Right lobe of liver (tissue), 4 donors: ENCODE measurements around the gene DNAJC11.

Experiments
- POLR2A ChIP-seq: fragments of 450-650 bp; IDR thresholded peaks from one replicate; pipeline ENCODE4 v1.6.1; 2017; ENCODE audit warnings: antibody characterized with exemption, mild to moderate bottlenecking
- TF ChIP-seq, protein P1 (sequence below), 4 donors: fragments of 200-600 bp in 3 of 4; fragments of 450-650 bp in 1 of 4; IDR thresholded peaks; one replicate each; pipeline versions ENCODE4 v1.5.1 to v1.8.0; 2016 to 2022; ENCODE audit warnings: antibody characterized with exemption in 4 of 4, mild to moderate bottlenecking in 2 of 4
- donor health status: DM: no; HTN: no; CAD: no.
- donor health status: DM: no; HTN: no; CAD: no.
- donor health status: DM: no; HTN: yes; CAD: no.

DNA sequence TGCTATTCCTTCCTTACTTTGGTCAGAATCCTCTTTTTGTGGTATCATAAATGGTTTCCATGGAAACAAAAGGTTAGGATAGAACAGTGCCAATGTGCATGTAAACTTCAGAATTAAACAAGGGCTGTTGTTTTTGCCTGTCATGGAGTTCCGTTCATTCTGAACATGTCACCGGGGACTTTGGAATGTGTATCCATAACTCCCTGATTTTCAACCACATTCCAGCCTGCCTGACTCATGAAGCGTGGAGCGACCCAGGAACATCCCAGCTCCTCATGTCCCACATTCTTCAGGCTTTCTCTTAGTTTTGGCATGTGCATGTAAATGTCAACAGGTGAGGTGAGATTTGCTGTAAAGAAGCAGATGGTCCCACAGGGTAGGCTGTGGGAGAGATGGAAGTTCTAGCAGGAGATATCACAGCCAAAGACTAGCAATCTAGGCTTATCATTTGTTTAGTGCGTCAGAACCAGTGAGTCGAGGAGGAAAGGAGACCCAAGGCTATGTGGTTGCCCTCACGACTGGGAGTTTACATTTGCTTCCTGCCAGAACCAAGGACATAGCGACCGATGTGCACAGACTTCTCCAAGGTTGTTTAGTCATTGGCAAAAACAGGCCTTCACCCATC, 23.0 kb upstream of the DNAJC11 start:
- TF ChIP-seq, protein P1, sequence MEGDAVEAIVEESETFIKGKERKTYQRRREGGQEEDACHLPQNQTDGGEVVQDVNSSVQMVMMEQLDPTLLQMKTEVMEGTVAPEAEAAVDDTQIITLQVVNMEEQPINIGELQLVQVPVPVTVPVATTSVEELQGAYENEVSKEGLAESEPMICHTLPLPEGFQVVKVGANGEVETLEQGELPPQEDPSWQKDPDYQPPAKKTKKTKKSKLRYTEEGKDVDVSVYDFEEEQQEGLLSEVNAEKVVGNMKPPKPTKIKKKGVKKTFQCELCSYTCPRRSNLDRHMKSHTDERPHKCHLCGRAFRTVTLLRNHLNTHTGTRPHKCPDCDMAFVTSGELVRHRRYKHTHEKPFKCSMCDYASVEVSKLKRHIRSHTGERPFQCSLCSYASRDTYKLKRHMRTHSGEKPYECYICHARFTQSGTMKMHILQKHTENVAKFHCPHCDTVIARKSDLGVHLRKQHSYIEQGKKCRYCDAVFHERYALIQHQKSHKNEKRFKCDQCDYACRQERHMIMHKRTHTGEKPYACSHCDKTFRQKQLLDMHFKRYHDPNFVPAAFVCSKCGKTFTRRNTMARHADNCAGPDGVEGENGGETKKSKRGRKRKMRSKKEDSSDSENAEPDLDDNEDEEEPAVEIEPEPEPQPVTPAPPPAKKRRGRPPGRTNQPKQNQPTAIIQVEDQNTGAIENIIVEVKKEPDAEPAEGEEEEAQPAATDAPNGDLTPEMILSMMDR (IDR thresholded peaks at IDR 0.05), result no peak
- no peak for TF ChIP-seq POLR2A
